Left colon (tissue), 2 donors: ENCODE data around the gene CCL13. TPM values are rescaled to one million over a fixed set of nuclear protein-coding genes. Genes with fewer than 3 reads are reported as not detected.

Experiments used
- ATAC-seq: fragments of 200-7000 bp; cut with Tn5 transposase; one replicate; pipeline ENCODE4 v1.9.1; 2020; ENCODE audit warnings: mild to moderate bottlenecking, moderate library complexity
- DNase-seq, 2 donors: peaks; one replicate each; pipeline ENCODE4 v3.0.0-alpha.2; 2020
- intact Hi-C, 2 donors: fragments of 100-400 bp; cut with DNase I in 1 of 2; cut with micrococcal nuclease in 1 of 2; formaldehyde crosslinking; loops; one replicate each; pipeline versions ENCODE4 v1.11.2 to v1.14.0; 2022; cut with DNase I, micrococcal nuclease
- total RNA-seq, 2 donors: library from RNA; stranded (reverse); fragmentation: NEBNext Ultra II Directional; extraction: Animal tissue kit (Norgen Biotek cat#: 25700); gene quantifications; one replicate each; pipeline ENCODE4 v1.2.1, GENCODE V29; 2021
- donor health status: DM: no; HTN: no; CAD: no.
- donor health status: DM: yes; HTN: yes; CAD: no.

The CCL13 gene
- total RNA-seq, 2 donors from 2014 or later = 2.6 to 7.3 TPM

DNA sequence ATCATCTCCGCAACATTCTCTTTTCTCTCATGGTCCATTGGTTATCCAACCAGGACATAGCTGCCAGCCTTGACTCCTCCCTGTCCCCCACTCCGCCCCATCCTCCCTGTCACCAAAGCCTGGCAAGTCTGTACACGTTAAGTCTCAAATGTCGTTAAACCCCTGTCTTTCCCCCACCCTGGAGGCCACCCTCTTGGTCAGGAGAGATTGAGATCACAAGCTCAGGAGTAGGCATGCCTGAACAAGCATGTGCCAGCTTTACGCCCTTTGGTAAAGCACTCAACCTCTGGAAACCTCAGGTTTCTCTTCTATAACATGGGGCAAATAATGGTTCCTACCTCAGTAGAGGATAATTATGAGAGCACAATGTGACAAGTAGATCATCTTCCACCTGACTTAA, 44.9 kb downstream of the CCL13 start:
- intact Hi-C loops = no loop called here
- ATAC-seq = no peak
- DNase-seq = no peak

- ATAC-seq (no peak), DNase-seq (no peak)
- intact Hi-C loops = no loop called here
Observed at GRCh38 chr17:34403006-34403405, 46.7 kb downstream of the CCL13 start.

DNA sequence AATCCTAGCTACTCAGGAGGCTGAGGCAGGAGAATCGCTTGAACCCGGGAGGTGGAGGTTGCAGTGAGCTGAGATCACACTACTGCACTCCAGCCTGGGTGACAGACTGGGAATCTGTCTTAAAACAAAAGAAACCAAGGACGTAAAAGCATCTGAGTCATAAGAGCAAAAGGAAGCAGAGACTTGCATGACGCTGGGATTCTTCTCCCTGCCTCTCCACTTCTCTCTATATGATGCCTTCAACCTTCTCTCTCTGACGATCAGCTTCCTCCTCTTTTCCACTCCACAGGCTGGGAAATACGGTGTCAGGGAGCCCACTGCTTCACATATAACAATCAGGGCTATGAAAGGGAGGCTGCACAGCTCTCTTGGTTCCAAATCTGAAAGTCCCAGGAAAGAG, 49.9 kb downstream of the CCL13 start:
- no peak for ATAC-seq
- intact Hi-C loops = no loop called here

More for the DNA sequence above, 49.9 kb downstream of the CCL13 start:
- DNase-seq = no peak

Other genes with a start within 250 kb of the CCL13 start
- gene CCL2, start 101.2 kb upstream of the CCL13 start, total RNA-seq = 10 to 100 TPM in 1 of 2 donors, 1 to 10 TPM in 1; 4.6 to 13.0 TPM
- gene CCL7, start 86.3 kb upstream of the CCL13 start, total RNA-seq = not detected
- gene CCL11, start 70.7 kb upstream of the CCL13 start, total RNA-seq = 1 to 10 TPM; 1.2 to 4.9 TPM
- gene CCL8, start 37.0 kb upstream of the CCL13 start, total RNA-seq = 1 to 10 TPM in 1 of 2 donors, not detected in 1; 4.2 TPM
- not detected for gene CCL1, start 6.8 kb downstream of the CCL13 start, total RNA-seq
- not detected for gene TMEM132E, start 223.1 kb downstream of the CCL13 start, total RNA-seq